Measurements from ENCODE around the gene SERPINB1.
"Not testable (repeated sequence)": the region's sequence is repeated elsewhere in the genome, so short reads cannot be mapped to it uniquely, and the experiment has no call there.

Gene SERPINB1

GRCh38 chr6:2818593-2818992 lies 23.1 kb downstream of the SERPINB1 start:
- DNase-seq (ENCODE audit: low read depth, low spot score): no peak

- no peak for DNase-seq (ENCODE audit: low read depth, low spot score)
These were observed 23.7 kb downstream of the SERPINB1 start for GRCh38 chr6:2817903-2818443.

DNA sequence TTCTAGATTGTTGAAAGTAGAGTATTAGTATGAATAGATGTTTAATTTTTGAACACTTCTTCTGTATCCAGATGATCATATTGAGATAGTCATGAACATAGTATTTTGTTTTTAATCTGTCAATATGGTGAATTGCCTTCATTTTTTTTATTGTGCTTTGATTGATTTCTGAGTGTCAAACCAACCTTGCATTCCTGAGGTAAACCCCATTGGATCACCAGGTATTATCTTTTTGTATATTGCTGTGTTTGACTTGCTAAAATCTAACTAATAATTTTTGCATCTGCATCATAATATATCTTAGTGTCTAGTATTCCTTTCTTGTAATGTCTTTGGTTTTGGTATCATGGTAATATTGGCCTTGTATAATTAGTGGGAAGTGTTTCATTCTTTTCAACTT lies 25.5 kb downstream of the SERPINB1 start:
- no peak for DNase-seq (ENCODE audit: low read depth, low spot score)

- DNase-seq (ENCODE audit: low read depth, low spot score): no peak
These were observed 29.0 kb downstream of the SERPINB1 start for GRCh38 chr6:2812695-2813094.

- DNase-seq (ENCODE audit: low read depth, low spot score): no peak
These were observed 31.5 kb downstream of the SERPINB1 start for GRCh38 chr6:2810092-2810671.

DNA sequence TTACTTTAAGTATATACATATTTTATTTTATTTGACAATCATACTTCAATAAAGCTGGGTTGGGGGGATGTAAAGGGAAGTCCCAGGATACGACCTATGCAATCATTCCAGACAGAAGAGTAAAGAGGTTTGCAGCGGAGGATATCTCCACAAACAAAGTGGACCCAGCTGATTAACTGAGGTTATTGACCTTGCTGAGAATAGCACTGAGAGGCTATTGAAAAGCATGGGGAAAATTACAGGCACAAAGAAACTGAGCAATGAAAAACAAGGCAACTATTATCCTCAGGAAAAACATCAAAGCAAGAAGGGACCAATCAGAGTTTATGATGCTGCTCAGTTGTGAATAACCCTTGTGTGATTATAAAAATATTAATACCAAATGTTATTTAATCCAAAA lies 32.6 kb downstream of the SERPINB1 start:
- DNase-seq (ENCODE audit: low read depth, low spot score): no peak

DNA sequence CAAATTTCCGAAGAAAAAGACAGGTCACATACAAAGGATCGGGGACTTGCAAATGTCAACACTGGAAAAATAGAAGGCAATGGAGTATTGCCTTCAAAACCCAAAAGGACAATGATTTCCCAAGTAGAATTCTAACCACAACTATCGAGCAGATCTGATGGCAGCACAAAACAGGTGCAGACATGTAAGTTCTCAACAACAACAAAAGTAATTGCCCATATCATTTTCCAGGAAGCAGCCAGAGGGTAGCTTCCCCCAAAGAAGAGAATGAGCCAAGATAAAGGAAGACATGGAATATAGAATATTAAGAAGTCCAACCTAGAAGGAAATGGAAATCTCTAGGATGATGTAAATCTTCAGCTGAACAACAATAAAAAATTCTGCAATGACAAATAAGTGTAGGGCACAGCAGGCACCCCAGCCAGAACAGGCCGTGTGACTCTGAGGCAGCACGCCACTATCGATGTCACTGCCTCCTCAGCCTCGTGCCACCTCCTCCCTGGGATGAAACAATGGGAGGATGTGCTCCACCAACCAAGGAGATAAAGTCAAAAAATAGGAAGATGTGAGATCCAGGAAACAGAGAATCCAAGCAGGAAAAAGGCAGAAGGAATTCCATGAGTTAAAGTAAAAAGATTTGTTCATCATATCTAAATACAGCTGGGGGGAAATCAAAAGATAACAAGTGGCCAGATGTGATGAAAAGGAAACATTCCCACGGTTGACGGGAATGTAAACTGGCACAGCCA lies 34.1 kb downstream of the SERPINB1 start:
- DNase-seq (ENCODE audit: low read depth, low spot score): no peak

- DNase-seq (ENCODE audit: low read depth, low spot score): no peak
These were observed 35.0 kb downstream of the SERPINB1 start for GRCh38 chr6:2806644-2807043.

DNA sequence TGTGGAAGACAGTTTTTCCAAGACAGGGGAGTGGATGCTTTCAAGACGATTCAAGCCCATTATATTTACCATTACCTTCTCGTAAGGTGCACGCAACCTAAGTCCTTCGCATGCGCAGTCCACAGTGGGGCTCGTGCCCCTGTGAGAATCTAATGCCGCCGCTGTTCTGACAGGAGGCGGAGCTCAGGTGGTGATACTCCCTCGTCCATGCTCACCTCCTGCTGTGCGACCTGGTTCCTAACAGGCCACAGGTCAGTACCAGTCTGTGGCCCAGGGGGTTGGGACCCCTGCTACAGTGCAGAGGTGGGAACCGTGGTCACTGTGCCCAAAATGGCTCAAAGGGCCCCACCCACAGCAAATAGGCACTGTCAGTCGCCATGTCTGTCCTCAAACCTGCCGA lies 36.6 kb downstream of the SERPINB1 start:
- no peak for DNase-seq (ENCODE audit: low read depth, low spot score)

- no peak for DNase-seq (ENCODE audit: low read depth, low spot score)
These were observed 37.1 kb downstream of the SERPINB1 start for GRCh38 chr6:2804516-2804915.

GRCh38 chr6:2803731-2804429 lies 37.8 kb downstream of the SERPINB1 start:
- no peak for DNase-seq (ENCODE audit: low read depth, low spot score)

- no peak for DNase-seq (ENCODE audit: low read depth, low spot score)
These were observed 39.1 kb downstream of the SERPINB1 start for GRCh38 chr6:2802521-2803060.

DNA sequence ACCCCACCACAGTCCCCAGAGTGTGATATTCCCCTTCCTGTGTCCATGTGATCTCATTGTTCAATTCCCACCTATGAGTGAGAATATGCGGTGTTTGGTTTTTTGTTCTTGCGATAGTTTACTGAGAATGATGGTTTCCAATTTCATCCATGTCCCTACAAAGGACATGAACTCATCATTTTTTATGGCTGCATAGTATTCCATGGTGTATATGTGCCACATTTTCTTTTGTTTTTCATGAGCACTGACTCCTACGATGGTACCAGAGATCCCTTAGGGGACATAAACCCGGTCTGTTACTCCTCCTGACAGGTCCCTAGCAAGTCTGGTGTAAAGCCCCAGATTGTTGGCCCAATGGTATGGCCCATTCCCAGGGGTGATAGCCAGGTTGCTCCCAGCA lies 40.0 kb downstream of the SERPINB1 start:
- DNase-seq (ENCODE audit: low read depth, low spot score): not testable (repeated sequence)

DNA sequence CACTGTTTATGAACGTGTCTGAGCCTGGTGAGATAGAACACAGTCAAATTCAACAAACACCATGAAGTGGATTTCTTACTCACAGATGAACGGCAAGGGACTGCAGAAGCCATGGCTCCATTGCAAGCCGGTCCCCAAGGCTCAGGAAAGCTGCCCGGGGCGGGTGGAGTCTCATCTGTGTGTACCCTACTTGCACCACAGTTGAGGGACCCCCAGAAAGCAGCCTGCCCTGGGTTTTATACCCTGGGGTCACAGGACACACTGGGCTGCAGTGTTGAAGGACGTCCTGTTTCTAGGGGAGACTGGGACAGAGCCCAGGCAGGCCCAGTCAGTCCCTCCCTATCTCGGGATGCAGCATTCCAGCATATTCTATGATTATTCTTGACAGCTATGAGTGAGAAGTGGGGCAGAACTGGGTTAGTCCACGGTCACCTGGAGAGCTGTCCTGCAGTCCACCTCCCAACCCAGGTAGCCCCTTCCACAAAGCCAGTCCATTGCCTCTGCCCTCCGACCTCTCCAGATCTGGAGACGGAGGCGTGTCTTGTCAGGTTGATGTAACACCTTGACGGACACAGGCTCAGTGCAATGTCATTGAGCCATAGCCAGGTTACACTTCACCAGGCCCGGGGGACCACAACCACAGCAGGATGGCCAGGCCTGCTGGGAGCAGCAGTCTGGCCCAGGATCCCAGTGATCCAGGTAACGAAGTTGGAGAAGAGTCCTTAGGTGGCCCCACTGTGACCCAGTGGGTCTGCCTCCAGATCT lies 40.9 kb downstream of the SERPINB1 start:
- DNase-seq (ENCODE audit: low read depth, low spot score): no peak

DNA sequence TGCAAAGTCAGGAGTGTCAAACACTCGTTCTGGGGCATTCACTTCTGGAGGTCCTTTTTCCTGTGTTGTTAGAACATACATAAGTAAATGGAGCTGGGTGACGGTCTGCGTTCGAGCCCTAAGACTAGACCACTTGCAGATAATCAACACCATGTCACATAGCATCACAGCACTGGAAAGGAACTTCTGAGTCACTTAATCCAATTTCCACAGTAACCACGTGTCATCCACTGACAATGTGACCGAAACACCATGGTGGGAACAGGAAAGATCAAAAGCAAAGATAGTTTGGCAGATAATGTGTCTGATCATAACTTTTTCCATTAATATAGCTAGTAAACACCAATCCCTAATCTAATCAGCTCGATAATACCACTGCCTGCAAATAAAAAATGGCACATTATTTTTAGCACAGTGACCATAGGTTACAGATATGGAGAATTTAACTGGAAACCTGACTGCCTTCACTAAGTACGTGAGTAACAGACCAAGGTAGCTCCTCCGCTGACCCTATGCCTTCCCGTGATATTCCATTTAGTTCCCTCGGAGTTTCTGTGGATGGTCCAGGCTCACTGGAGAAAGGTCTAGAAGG lies 41.6 kb downstream of the SERPINB1 start:
- no peak for DNase-seq (ENCODE audit: low read depth, low spot score)

DNA sequence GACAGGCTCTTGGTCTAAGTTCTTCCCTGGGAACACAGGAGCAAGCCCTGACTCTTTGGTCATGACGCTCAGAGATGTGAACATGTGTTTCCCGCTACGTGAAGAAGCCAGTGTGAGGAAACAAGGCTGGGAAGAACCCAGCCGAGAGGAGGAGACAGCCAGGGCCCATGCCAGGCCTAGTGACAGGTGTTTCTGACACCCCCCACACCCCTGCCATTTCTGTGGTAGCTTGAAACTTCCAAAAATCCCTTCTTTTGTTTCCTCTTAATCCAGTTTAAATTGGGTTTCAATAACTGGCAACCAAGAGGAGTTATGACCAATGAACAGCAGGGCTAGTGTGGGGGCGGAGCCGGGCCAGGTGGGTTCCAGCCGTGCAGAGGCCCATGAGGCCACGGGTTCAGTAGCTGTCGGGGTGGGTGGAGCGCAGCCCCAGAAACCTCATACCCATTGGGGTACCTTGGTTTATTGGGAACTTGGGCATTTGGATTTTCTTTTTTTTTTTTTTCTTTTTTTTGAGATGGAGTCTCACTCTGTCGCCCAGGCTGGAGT lies 43.0 kb downstream of the SERPINB1 start:
- DNase-seq (ENCODE audit: low read depth, low spot score): no peak

- no peak for DNase-seq (ENCODE audit: low read depth, low spot score)
These were observed 44.1 kb downstream of the SERPINB1 start for GRCh38 chr6:2797564-2798031.

- no peak for DNase-seq (ENCODE audit: low read depth, low spot score)
These were observed 44.8 kb downstream of the SERPINB1 start for GRCh38 chr6:2796861-2797260.

DNA sequence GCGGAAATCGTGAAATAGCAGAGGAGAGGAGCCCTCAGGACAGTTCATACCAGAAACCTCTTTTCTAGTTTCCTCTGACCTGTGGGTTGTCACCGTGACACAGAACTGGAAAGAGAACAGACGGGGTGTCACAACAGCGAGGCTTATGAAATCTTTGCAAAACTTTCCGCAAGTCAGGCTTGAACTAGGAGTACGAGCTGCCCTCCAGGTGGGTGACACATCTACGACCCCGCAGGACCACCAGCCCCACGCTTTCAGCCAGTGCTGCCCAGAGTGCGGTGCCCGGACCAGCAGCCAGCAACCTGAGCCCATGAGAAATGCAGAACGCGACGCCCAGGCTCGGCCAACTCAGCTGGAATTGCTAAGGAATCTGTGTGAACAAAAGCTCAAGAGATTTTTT lies 45.7 kb downstream of the SERPINB1 start:
- DNase-seq (ENCODE audit: low read depth, low spot score): no peak

- no peak for DNase-seq (ENCODE audit: low read depth, low spot score)
These were observed 46.5 kb downstream of the SERPINB1 start for GRCh38 chr6:2795162-2795561.
